Activated naive CD8-positive, alpha-beta T cell treated with anti-CD3 and anti-CD28 coated beads, Interleukin-2, amount 50 U/mL, for 24 hours (primary cell): Measurements from ENCODE around the gene NLK.
"Not testable (repeated sequence)": the region's sequence is repeated elsewhere in the genome, so short reads cannot be mapped to it uniquely, and the experiment has no call there.

ENCODE experiments used
- ATAC-seq: fragments of 150-1000 bp; cut with Tn5 transposase; one replicate; pipeline ENCODE4 v1.10.0; 2021
- DNase-seq: peaks from one replicate; pipeline ENCODE4 v3.0.0; 2021
- H3K27ac Mint-ChIP-seq: one replicate; pipeline ENCODE4 v1.8.0; 2021; ENCODE audit warnings: mild to moderate bottlenecking, mixed read lengths
- H3K27me3 Mint-ChIP-seq: one replicate; pipeline ENCODE4 v1.8.0; 2021; ENCODE audit warnings: mixed read lengths
- H3K36me3 Mint-ChIP-seq: one replicate; pipeline ENCODE4 v1.8.0; 2021; ENCODE audit warnings: low read depth, mixed read lengths
- H3K4me1 Mint-ChIP-seq: one replicate; pipeline ENCODE4 v1.8.0; 2021; ENCODE audit warnings: mixed read lengths
- H3K4me3 Mint-ChIP-seq: one replicate; pipeline ENCODE4 v1.8.0; 2021; ENCODE audit warnings: mild to moderate bottlenecking, moderate library complexity, mixed read lengths
- H3K9me3 Mint-ChIP-seq: one replicate; pipeline ENCODE4 v1.8.0; 2021; ENCODE audit warnings: mixed read lengths

NLK gene

GRCh38 chr17:28211811-28212210 is 169.3 kb downstream of the NLK start:
- no peaks in the 10 kb centered on the region for H3K27me3 Mint-ChIP-seq
- no peak overlapping the region for H3K4me3 Mint-ChIP-seq
- H3K27ac Mint-ChIP-seq = no peak overlapping the region
- peaks cover 3% of the 10 kb centered on the region for H3K36me3 Mint-ChIP-seq
- H3K9me3 Mint-ChIP-seq = no peaks in the 10 kb centered on the region
- ATAC-seq (no peak), DNase-seq (no peak)
- H3K4me1 Mint-ChIP-seq = peaks cover 9% of the 10 kb centered on the region

GRCh38 chr17:28213578-28213977 is 171.1 kb downstream of the NLK start:
- H3K27me3 Mint-ChIP-seq, H3K4me1 Mint-ChIP-seq, DNase-seq, H3K9me3 Mint-ChIP-seq, ATAC-seq, H3K27ac Mint-ChIP-seq, H3K36me3 Mint-ChIP-seq, H3K4me3 Mint-ChIP-seq: not testable (repeated sequence)

DNA sequence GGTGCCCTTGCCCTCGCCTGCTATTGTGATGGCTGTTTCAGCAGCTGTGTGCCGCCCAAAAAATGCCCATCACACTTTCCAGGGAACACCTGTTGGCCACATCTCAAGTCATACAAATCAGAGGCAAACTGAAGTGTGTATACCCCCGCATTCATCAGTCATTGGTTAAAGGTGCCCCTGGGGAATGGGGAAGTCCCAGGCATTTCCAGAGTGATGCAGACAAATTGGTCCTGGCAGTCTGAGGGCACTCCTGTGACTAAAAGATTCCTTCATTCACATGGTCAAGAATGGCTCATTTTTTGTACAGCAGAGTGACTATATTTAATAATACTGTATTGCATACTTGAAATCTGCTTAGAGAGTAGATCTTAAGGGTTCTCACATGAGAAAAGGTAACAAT is 173.6 kb downstream of the NLK start:
- Mint-ChIP-seq H3K27me3 (no peaks in the 10 kb centered on the region), H3K4me3 (no peak overlapping the region), H3K4me1 (peaks cover 9% of the 10 kb centered on the region), H3K36me3 (no peaks in the 10 kb centered on the region), H3K27ac (no peak overlapping the region), H3K9me3 (no peaks in the 10 kb centered on the region)
- ATAC-seq (peak; percentile 66), DNase-seq (peak; percentile 24)

DNA sequence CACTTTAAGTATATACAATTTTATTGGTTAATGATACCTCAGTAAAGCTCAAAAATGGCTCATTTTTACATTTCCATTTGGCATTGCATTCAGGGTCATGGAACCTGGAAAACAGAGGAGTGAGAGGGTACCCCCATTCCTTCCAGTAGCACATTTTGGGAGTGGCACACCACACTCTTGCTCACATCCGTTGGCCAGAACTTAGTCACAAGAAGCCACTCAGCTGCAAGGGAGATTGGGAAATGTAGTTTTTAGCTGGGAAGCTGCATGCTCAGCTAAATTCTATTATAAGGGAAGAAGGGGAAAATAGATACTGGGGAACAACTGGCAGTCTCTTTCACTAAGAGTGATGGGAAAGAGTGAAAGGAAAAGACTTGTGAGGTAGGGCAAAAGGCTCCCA is 174.1 kb downstream of the NLK start:
- H3K4me1 Mint-ChIP-seq = peaks cover 9% of the 10 kb centered on the region
- no peak overlapping the region for H3K27ac Mint-ChIP-seq
- peak; percentile 63 for ATAC-seq
- H3K36me3 Mint-ChIP-seq = no peaks in the 10 kb centered on the region
- DNase-seq = no peak
- no peak overlapping the region for H3K4me3 Mint-ChIP-seq
- H3K9me3 Mint-ChIP-seq = no peaks in the 10 kb centered on the region
- H3K27me3 Mint-ChIP-seq = peaks cover 3% of the 10 kb centered on the region

DNA sequence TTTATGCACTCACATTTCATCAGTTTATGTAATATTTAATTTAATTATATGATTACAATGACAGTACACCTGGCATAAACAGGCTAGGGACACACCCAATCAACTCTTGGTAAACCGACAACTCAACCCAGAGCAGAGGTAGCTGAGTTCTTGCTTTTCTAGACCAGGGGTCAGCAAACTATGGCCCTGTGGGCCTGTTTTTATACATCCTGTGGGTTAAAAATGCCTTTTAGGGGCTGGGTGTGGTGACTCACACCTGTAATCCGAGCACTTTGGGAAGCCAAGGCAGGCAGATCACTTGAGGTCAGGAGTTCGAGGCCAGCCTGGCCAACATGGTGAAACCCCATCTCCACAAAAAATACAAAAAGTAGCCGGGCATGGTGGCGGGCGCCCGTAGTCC is 177.3 kb downstream of the NLK start:
- Mint-ChIP-seq H3K4me3 (no peak overlapping the region), H3K36me3 (no peaks in the 10 kb centered on the region), H3K9me3 (no peaks in the 10 kb centered on the region), H3K4me1 (peaks cover 9% of the 10 kb centered on the region), H3K27me3 (peaks cover 3% of the 10 kb centered on the region), H3K27ac (no peak overlapping the region)
- no peak for ATAC-seq
- DNase-seq = no peak

GRCh38 chr17:28221751-28222414 is 179.4 kb downstream of the NLK start:
- H3K27ac Mint-ChIP-seq = no peak overlapping the region
- ATAC-seq (no peak), DNase-seq (no peak)
- no peaks in the 10 kb centered on the region for H3K9me3 Mint-ChIP-seq
- no peak overlapping the region for H3K4me3 Mint-ChIP-seq
- H3K4me1 Mint-ChIP-seq = no peaks in the 10 kb centered on the region
- H3K36me3 Mint-ChIP-seq = no peaks in the 10 kb centered on the region
- peaks cover 7% of the 10 kb centered on the region for H3K27me3 Mint-ChIP-seq

GRCh38 chr17:28225271-28225670 is 182.8 kb downstream of the NLK start:
- Mint-ChIP-seq H3K27me3 (peaks cover 29% of the 10 kb centered on the region), H3K36me3 (no peaks in the 10 kb centered on the region), H3K9me3 (no peaks in the 10 kb centered on the region), H3K27ac (no peak overlapping the region), H3K4me3 (no peak overlapping the region), H3K4me1 (peaks cover 5% of the 10 kb centered on the region)
- no peak for ATAC-seq
- DNase-seq = no peak

DNA sequence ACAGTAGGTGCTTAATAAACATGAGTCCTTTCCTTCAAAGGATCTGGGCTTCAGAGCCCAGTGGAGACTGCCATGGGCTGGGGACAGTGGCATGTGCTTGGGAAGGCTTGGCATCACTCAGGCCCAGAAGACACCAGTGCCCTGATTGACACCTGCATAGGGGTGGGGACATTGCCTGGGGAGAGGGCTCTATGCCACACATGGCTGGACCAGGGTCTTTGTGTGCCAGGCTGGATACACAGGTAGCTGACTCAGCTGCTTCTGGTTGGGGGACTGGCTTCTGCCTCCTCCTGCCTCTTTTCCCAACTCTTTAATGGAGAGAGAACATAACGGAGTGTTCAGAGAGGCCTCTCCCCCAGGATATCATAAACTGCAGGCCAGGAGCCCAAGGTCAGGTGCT is 183.4 kb downstream of the NLK start:
- Mint-ChIP-seq H3K4me1 (peaks cover 5% of the 10 kb centered on the region), H3K9me3 (no peaks in the 10 kb centered on the region), H3K4me3 (no peak overlapping the region), H3K27ac (no peak overlapping the region), H3K36me3 (no peaks in the 10 kb centered on the region), H3K27me3 (peaks cover 34% of the 10 kb centered on the region)
- no peak for ATAC-seq
- DNase-seq = no peak

- Mint-ChIP-seq H3K9me3 (no peaks in the 10 kb centered on the region), H3K27ac (no peak overlapping the region), H3K36me3 (no peaks in the 10 kb centered on the region), H3K4me1 (peaks cover 5% of the 10 kb centered on the region), H3K27me3 (peaks cover 37% of the 10 kb centered on the region), H3K4me3 (no peak overlapping the region)
- ATAC-seq (no peak), DNase-seq (no peak)
Measured at GRCh38 chr17:28226563-28227315, 184.3 kb downstream of the NLK start.

DNA sequence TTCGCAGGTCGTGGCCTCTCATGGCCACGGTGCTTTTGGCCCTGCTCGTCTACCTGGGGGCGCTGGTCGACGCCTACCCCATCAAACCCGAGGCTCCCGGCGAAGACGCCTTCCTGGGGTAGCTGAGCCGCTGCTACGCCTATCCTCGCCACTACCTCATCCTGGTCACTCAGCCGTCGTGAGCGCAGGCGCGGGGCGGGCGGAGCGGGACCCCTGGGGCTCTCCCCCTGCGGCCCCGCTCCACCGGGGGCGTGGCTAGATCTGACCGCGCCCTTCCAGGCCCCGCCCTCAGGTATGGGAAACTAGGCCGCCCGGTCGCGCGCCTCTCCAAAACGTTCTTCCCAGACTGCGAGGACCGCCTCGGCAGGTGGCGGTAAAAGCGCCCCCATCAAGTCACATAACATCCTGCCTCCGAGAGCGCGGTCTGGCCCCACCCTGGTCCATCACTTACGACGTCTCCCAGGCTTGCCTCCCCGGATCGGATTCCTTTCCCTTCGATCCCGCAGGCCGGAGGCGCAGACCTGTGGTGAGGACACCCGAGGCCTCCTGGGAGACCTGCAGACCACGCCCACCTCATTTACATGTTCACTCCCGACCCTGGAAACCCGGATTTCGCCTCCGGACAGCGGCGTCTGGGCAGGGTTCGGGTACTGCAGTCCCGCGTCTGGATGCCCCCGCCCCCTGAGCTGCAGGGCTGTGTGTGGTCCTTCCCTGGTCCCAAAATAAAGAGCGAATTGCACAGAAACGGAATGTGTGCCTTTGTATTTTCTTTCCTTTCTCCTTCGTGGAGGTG is 185.0 kb downstream of the NLK start:
- no peak overlapping the region for H3K27ac Mint-ChIP-seq
- DNase-seq = peak; percentile 34
- no peaks in the 10 kb centered on the region for H3K36me3 Mint-ChIP-seq
- peak overlapping the region; percentile 72 for H3K4me3 Mint-ChIP-seq
- peaks cover 5% of the 10 kb centered on the region for H3K4me1 Mint-ChIP-seq
- H3K9me3 Mint-ChIP-seq = no peaks in the 10 kb centered on the region
- ATAC-seq = peak; percentile 31
- peaks cover 39% of the 10 kb centered on the region for H3K27me3 Mint-ChIP-seq

DNA sequence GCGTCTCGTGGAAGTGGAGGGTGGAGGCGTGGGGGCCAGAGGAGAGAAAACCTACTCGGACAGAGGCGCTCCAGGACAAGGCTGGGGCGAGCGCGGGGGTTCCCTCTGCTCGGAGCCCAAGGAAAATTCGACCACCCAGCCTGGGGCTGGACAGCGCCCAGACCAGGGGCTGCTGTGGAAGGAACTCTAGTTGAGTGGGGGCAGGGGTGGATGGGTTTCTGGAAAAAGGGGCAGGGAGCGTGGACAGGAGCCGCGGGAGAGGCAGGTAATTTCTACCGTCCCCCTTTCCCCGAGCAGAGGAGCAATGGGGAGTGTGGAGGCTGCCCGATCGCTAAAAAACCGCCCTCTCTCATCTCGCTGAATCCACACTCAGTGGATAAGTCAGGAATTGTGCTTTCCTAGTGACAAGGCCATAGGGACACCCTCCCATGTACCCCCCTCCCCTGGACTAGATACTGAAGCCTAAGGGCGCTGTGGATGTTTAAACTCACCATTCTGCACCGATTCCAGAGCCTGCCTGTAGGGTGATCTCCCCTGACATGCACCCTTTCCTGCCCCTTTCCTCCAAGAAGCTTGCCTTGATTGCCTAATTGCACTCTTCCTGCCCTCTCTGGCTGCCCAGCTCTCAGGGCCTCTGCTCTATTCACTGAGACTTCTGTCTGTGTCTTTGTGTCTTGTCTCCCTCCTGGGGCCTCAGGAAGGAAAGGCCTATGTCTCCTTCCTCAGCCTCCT is 185.8 kb downstream of the NLK start:
- Mint-ChIP-seq H3K4me3 (peak overlapping the region; percentile 72), H3K9me3 (no peaks in the 10 kb centered on the region), H3K4me1 (peaks cover 5% of the 10 kb centered on the region), H3K27ac (no peak overlapping the region), H3K27me3 (peaks cover 46% of the 10 kb centered on the region), H3K36me3 (no peaks in the 10 kb centered on the region)
- DNase-seq (no peak), ATAC-seq (no peak)

DNA sequence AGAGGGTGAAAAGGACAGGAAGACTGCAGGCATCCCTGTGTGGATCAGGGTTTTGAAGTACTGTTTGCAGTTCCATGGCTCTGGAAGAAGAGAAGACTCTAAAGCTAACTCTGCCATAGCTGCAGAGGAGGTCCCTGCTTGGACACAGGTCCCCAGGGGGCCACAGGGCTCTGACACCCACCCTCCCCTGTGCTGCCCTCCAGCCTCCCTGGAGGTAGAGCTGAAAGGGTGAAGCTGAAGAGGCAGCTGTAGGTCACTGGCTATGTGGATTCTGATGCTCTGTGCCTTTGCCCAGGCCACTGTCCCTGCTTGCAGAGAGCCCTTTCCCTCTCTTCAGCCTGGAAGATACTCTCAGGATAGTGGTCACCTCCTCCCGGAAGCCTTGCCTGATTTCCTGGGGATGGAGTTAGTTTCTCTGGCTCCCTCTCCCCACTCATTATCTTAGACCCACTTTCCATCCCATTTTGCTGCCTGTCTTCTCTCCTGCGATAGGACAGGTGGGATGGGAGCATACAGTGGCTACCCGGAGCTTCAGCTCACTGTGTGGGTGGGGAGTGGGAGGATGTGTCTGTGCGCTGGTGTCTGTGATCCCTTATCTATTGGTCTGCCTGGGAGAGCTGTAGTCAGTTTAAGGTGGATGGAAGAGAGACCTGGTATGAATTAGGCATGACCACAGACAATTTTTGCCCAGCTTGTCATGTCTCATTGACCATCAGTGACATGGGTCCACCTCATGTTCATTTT is 186.7 kb downstream of the NLK start:
- H3K27me3 Mint-ChIP-seq = peaks cover 47% of the 10 kb centered on the region
- no peak overlapping the region for H3K4me3 Mint-ChIP-seq
- H3K4me1 Mint-ChIP-seq = peaks cover 5% of the 10 kb centered on the region
- no peaks in the 10 kb centered on the region for H3K36me3 Mint-ChIP-seq
- ATAC-seq = no peak
- H3K27ac Mint-ChIP-seq = no peak overlapping the region
- no peak for DNase-seq
- no peaks in the 10 kb centered on the region for H3K9me3 Mint-ChIP-seq

- H3K4me3 Mint-ChIP-seq = no peak overlapping the region
- DNase-seq (no peak), ATAC-seq (peak; percentile 35)
- H3K9me3 Mint-ChIP-seq = no peaks in the 10 kb centered on the region
- H3K36me3 Mint-ChIP-seq = no peaks in the 10 kb centered on the region
- H3K27ac Mint-ChIP-seq = no peak overlapping the region
- peaks cover 47% of the 10 kb centered on the region for H3K27me3 Mint-ChIP-seq
- peaks cover 5% of the 10 kb centered on the region for H3K4me1 Mint-ChIP-seq
Measured at GRCh38 chr17:28230011-28230410, 187.5 kb downstream of the NLK start.

- not testable (repeated sequence) for H3K4me1 Mint-ChIP-seq, H3K9me3 Mint-ChIP-seq, ATAC-seq, H3K4me3 Mint-ChIP-seq, DNase-seq, H3K36me3 Mint-ChIP-seq, H3K27ac Mint-ChIP-seq
- peaks cover 45% of the 10 kb centered on the region for H3K27me3 Mint-ChIP-seq
Measured at GRCh38 chr17:28230607-28231006, 188.1 kb downstream of the NLK start.
